ENCODE data around the gene FOXJ1. TPM values are rescaled to one million over a fixed set of nuclear protein-coding genes. Genes with fewer than 3 reads are reported as not detected.

The FOXJ1 gene
- total RNA-seq, 3 donors from 2014 or later, result 0.15 TPM; not detected in 2

GRCh38 chr17:76159157-76159556, 18.1 kb upstream of the FOXJ1 start:
- H3K4me1 ChIP-seq, result no peaks in the 10 kb centered on the region

DNA sequence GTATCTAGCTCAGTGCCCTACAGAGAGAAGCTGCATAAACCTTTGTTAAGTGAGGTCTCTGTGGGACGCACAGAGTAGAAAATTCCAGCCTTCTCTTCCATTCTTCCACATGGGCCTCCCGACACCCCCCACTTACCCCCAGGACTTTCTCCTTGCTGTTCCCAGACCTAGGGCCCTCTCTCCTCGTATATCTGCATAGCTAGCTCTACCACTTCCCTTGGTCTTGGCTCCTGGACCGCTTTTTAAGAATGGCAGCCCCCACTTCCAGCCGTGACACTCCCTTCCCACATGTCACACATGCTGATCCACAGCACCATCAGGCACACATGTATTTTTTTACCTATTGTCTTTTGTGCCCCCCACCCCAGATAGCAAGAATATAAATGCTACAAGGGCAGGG, 16.7 kb upstream of the FOXJ1 start:
- Histone ChIP-seq H3K4me1 (no peaks in the 10 kb centered on the region), H3K4me3 (no peak overlapping the region), H3K9me3 (no peaks in the 10 kb centered on the region), H3K27me3 (no peaks in the 10 kb centered on the region), H3K36me3 (no peaks in the 10 kb centered on the region), H3K27ac (no peak overlapping the region)
- no peak for TF ChIP-seq POLR2A (IDR thresholded peaks at IDR 0.05)
- TF ChIP-seq POLR2AphosphoS5 (IDR thresholded peaks at IDR 0.05), result no peak
- TF ChIP-seq, protein P1, sequence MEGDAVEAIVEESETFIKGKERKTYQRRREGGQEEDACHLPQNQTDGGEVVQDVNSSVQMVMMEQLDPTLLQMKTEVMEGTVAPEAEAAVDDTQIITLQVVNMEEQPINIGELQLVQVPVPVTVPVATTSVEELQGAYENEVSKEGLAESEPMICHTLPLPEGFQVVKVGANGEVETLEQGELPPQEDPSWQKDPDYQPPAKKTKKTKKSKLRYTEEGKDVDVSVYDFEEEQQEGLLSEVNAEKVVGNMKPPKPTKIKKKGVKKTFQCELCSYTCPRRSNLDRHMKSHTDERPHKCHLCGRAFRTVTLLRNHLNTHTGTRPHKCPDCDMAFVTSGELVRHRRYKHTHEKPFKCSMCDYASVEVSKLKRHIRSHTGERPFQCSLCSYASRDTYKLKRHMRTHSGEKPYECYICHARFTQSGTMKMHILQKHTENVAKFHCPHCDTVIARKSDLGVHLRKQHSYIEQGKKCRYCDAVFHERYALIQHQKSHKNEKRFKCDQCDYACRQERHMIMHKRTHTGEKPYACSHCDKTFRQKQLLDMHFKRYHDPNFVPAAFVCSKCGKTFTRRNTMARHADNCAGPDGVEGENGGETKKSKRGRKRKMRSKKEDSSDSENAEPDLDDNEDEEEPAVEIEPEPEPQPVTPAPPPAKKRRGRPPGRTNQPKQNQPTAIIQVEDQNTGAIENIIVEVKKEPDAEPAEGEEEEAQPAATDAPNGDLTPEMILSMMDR (IDR thresholded peaks at IDR 0.05), result no peak
- intact Hi-C loops (cut with DNase I; ENCODE audit: low total_unique reads), result no loop called here
- no peak for DNase-seq (ENCODE audit: low spot score in 2 of 2)

More at GRCh38 chr17:76159157-76159556, 18.1 kb upstream of the FOXJ1 start:
- H3K9me3 ChIP-seq, result no peaks in the 10 kb centered on the region
- no peaks in the 10 kb centered on the region for H3K27me3 ChIP-seq
- TF ChIP-seq POLR2AphosphoS5 (IDR thresholded peaks at IDR 0.05), result no peak
- no peak for DNase-seq (ENCODE audit: low spot score in 2 of 2)
- H3K4me3 ChIP-seq, result no peak overlapping the region
- intact Hi-C loops (cut with DNase I; ENCODE audit: low total_unique reads), result no loop called here
- no peaks in the 10 kb centered on the region for H3K36me3 ChIP-seq
- H3K27ac ChIP-seq, result no peak overlapping the region

DNA sequence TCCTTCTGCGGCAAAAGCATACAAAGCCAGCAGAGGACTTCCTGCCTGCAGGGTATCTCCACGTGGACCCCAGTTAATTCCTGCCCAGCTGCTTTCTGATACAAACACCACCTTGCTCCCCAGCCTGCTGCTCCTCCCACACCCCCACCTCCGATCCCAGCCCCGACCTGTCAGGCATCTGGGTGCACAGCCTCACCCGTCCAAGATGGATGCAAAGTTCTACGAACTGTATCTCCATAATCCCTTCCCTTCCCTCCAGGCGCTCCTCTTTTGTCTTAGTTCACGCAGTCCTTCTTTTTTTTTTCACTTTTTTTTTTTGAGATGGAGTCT, 15.6 kb upstream of the FOXJ1 start:
- Histone ChIP-seq H3K9me3 (no peaks in the 10 kb centered on the region), H3K27me3 (no peaks in the 10 kb centered on the region), H3K27ac (no peak overlapping the region), H3K36me3 (no peaks in the 10 kb centered on the region), H3K4me1 (no peaks in the 10 kb centered on the region), H3K4me3 (no peak overlapping the region)
- intact Hi-C loops (cut with DNase I; ENCODE audit: low total_unique reads), result no loop called here
- TF ChIP-seq POLR2AphosphoS5 (IDR thresholded peaks at IDR 0.05) (no peak), POLR2A (IDR thresholded peaks at IDR 0.05) (no peak)
- TF ChIP-seq, protein P1 (IDR thresholded peaks at IDR 0.05), result no peak
- DNase-seq (ENCODE audit: low spot score in 2 of 2), result peak in 1 of 2 donors; percentile 17

DNA sequence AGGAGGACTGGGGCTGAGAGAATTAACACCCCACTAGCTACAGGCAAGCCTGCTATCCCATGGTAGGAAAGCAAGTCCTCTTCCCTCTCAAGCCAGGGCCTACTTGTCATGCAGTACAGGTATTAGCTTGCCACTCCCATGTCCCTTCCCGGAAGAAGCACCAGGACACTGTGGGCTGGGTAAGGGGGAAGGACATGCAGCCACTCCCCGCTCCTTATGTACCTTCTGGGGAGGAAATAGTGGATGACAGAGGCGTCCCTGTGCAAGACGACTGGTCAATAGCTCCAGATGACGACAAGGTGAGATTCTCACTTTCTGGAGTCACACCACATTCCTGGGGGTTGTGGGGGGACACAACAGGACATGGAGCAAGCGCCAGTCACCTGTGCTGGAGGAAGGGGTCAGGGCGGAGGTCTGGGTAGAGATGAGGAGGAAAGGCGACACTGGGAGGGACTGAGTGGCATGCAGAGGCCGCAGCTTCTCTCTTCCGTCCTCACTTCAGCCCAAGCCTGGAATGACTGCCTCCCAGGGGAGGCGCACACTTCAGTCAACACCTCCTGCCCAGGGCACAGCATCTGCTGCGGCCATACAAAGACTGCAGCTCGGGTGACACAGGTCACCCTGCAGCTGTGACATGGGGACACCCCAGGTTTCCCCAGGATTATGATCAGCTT, 15.1 kb upstream of the FOXJ1 start:
- H3K36me3 ChIP-seq, result no peaks in the 10 kb centered on the region
- DNase-seq (ENCODE audit: low spot score in 2 of 2), result peak in 1 of 2 donors; percentile 41
- no peaks in the 10 kb centered on the region for H3K27me3 ChIP-seq
- no peak overlapping the region for H3K4me3 ChIP-seq
- intact Hi-C loops (cut with DNase I; ENCODE audit: low total_unique reads), result no loop called here
- H3K4me1 ChIP-seq, result no peaks in the 10 kb centered on the region
- H3K27ac ChIP-seq, result no peak overlapping the region
- no peaks in the 10 kb centered on the region for H3K9me3 ChIP-seq
- TF ChIP-seq POLR2AphosphoS5 (IDR thresholded peaks at IDR 0.05) (no peak), POLR2A (IDR thresholded peaks at IDR 0.05) (no peak)
- TF ChIP-seq, protein P1 (IDR thresholded peaks at IDR 0.05), result no peak

- H3K27me3 ChIP-seq, result no peaks in the 10 kb centered on the region
- intact Hi-C loops (cut with DNase I; ENCODE audit: low total_unique reads), result no loop called here
- H3K9me3 ChIP-seq, result no peaks in the 10 kb centered on the region
- no peaks in the 10 kb centered on the region for H3K4me1 ChIP-seq
- TF ChIP-seq, protein P1 (IDR thresholded peaks at IDR 0.05), result no peak
- TF ChIP-seq POLR2A (IDR thresholded peaks at IDR 0.05) (no peak), POLR2AphosphoS5 (IDR thresholded peaks at IDR 0.05) (no peak)
- peak in 1 of 2 donors; percentile 38 for DNase-seq (ENCODE audit: low spot score in 2 of 2)
- H3K4me3 ChIP-seq, result no peak overlapping the region
- H3K36me3 ChIP-seq, result no peaks in the 10 kb centered on the region
- H3K27ac ChIP-seq, result no peak overlapping the region
Observed at GRCh38 chr17:76154936-76155845, 14.1 kb upstream of the FOXJ1 start.
